HG02973 (cell line): Measurements from ENCODE around the gene RNF103.
A peak's percentile ranks its signal among the peaks of the same experiment; 100 is the strongest.

Source experiments
- ATAC-seq: cut with Tn5 transposase; IDR thresholded peaks from one replicate; pipeline ENCODE4 v1.9.1; 2021; ENCODE audit warnings: moderate library complexity; ENCODE audit not compliant: unreplicated experiment

The RNF103 gene

DNA sequence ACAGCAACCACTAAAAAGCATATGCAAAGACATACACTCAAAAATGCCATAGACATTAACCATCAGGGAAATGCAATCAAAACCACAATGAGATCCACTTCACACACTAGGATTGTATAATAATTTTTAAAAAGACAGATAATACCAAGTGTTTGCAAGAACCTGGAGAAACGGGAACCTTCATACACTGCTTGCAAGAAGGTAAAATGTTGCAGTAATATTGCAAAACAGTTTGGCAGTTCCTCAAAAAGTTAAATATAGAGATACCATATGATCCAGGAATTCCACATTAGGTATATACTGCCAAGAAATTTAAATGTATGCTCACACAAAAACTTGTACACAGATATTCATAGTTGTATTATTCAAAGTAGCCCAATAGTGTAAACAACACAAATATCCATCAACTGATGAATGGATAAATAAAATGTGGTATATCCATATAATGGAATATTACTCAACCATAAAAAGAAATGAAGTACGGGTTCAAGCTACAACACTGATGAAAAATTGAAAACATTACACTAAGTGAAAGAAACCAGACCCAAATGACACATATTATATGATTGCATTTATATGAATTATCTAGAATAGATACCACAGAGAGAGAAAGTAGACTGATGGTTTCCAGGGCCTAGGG is 45.7 kb downstream of the RNF103 start:
- no peak for ATAC-seq

DNA sequence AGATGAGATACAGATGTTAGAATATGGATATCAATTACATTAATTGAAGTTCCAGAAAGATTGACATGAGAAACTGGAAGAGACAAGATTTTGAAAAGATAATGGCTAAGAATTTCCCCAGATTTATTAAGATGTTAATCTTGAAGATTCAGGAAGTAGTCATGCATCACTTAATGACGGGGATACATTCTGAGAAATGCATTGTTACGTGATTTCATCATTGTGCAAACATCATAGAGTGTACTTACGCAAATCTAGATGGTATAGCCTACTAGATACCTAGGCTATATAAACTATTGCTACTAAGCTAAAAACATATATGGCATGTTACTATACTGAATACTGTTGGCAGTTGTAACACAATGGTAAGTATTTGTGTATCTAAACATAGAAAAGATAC is 53.6 kb downstream of the RNF103 start:
- ATAC-seq, result no peak

DNA sequence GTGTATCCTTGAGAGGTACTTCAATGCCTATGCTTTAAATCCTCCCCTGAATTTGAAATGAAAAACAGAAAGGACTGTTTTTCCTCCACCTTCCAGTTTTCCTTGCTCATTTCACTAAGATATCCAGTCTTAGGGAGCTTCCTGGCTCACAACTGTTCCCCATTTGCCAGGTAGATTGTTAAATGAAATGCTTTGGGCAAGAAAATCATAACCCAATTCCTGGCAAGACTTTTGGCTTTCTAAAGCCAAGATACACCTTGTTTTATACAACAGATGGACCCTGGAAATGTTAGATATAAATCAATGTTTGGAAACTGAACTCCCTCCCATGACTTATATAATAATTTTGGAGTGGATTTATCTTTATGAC is 56.9 kb downstream of the RNF103 start:
- ATAC-seq, result no peak

DNA sequence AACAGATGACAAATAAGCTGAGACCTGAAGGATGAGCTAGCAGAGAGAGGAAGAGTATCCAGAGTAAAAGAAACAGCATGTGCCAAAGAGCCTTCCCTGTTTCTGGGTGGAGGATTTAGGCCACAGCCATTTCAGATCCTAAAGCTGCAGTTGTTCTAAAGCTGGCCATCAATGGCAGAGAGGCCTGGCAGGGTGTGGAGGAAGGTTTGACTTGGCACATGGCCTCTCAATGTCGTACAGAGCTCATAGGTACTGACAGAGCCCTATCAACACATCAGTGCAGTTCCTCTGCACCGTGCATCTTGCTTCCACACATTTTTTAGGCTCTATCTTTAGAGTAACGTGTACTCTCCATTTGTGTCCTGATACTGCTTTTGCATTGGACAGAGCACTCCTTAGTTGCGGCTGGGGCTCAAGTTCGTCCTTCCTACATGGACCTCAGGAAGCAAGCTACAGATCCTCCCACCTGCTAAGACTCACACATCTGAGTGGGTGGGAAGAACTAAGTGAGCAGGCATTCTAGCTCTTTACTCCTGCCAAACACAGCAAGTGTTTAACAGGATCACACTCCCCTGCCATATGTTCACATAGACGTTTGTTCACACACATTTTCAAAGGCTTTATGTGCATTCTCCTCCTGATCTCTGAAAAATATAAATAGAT is 57.4 kb downstream of the RNF103 start:
- no peak for ATAC-seq

DNA sequence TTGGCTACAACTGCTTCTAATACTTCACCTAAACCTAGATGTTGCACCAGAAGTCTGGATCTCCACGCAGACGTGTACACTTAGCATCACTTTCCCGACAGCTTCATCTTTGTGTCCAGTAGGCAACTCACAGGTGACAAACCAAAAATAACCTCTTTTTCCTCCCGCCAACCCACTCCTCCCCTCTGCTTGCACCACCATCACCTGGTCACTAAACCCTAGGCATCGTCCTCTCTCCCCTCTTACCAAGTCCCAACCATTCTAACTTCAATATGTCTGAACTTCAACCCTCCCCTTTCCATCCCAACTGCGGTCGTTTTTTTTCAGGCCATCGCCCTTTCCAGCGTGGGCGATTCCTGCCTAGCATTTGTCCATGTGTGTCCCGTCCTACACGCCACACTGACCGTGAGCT is 60.0 kb downstream of the RNF103 start:
- no peak for ATAC-seq

DNA sequence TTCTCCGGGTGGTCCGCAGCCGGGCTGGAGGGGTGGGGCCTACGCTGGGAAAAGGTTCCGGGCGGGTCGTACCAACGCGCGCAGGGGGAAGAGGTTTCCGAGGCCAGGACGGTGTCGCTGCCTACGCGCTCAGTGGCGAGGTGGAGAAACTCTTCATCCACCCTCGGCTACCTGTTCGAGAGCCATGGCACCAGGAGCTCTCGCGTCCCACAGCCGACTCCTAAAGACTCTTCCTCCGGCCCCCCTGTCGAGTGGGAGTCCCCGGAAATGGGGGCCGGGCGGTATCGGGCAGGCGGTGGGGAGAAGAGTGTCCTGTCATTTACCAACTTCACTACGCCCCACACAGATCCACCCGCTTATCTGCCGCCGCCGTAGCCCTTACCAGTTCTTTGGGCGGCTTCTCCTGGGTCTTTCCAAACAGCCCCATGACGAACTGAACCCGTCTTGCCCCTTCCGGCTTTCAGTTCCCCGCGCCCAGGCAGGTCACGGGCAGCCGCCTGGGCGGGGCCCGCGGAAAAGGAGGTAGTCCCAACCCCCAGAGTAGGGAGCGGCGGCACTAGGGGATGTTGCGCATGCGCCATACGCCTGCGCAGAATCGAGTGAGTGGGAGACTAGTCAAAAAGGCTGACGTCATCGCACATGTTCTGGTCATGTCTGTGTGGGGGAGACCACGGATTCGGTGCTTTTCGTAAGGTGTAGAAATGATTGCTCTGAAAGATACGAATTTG is 60.6 kb downstream of the RNF103 start, which contains the start of gene CHMP3:
Gene CHMP3, minus strand, starts transcription at position 522 of the 728 bp plus-strand sequence. Its CDS starts 95 bp downstream, at position 427.
- peak; percentile 82 for ATAC-seq

DNA sequence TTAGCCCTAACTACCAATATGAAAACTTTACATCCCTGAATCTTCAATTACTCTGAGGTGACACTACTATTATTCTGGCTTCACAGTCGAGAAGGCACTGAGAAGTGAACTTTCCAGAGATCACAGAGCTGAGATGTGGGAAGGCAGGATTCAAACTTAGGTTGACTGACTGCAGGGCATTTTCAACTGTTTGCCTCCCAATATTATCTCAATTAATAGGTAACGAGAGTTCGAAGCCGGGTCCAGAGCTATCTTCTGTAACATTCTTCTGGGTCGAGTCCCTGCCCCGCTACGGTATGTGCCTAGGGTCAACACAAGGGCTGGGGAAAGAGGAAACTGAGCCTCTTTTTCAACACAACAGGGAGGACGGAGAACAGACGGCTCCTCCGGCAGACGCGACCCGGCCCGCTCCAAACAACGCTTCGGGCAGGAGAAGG is 61.2 kb downstream of the RNF103 start:
- no peak for ATAC-seq

DNA sequence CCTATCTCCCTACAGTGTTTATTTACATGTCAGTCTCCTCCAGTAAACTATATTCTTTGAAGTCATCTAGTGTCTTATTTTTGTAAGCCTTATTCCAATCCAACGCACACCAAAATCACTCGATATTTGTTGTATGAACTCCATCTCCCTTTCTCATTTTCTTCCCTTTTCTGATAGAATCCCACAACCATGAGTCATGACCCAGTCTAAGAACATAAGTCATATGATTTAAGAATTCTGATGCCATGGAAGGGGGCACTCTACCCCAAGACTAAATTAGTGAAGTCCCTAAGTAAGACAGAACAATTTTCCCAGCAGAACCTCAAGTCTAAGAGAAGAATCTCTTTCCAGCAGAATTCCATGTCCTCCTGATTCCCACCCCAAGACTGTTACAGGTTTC is 65.8 kb downstream of the RNF103 start:
- no peak for ATAC-seq

DNA sequence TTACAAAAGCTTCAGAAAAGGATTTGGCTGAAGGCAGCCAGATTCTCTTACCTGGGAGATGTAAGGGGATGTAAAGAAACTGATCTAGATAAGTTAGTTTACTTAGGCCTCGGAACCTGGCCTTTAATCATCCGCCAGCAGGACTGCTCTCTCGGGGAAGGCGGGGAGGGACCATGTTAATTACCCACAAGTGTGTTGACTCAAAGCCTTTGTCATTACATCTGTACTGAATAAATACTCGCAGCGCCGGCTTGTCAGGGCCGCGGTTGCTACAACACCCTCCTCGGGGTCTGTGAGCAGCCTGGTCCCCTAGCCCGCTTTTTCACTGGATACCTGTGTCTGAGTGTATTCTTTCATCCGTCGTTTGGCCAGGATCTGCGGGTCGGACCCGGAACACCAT is 67.2 kb downstream of the RNF103 start:
- no peak for ATAC-seq
